SH-SY5Y (cell line): Measurements from ENCODE around the gene RAB29.

Experiments used
- GATA2 ChIP-seq: IDR thresholded peaks from 2 replicates; pipeline ENCODE4 v1.6.1; 2011; ENCODE audit warnings: mild to moderate bottlenecking, low read depth, low read length
- GATA3 ChIP-seq: IDR thresholded peaks from 2 replicates; pipeline ENCODE4 v1.6.1; 2011; ENCODE audit warnings: low read depth, mild to moderate bottlenecking, low read length, moderate library complexity

GRCh38 chr1:205744403-205744802, 30.9 kb downstream of the RAB29 start:
- no peak for TF ChIP-seq GATA2
- TF ChIP-seq GATA3: no peak
